Measurements from ENCODE around the gene ZP4.

ZP4 gene

GRCh38 chr1:237890822-237891221 is at the start of gene ZP4:
TSS of gene ZP4 (minus strand) at chr1:237890922. CDS start at chr1:237890635, 287 bp downstream.
- DNase-seq = no peak

- no peak for DNase-seq
These were observed 47.8 kb upstream of the ZP4 start for GRCh38 chr1:237938553-237938952.

GRCh38 chr1:237938068-237938467 is 47.3 kb upstream of the ZP4 start:
- no peak for DNase-seq

GRCh38 chr1:237932816-237933215 is 42.1 kb upstream of the ZP4 start:
- DNase-seq = no peak

- no peak for DNase-seq
These were observed 40.9 kb upstream of the ZP4 start for GRCh38 chr1:237931581-237931980.

- DNase-seq = no peak
These were observed 36.5 kb upstream of the ZP4 start for GRCh38 chr1:237927198-237927597.

GRCh38 chr1:237921306-237921705 is 30.6 kb upstream of the ZP4 start:
- DNase-seq = no peak

- DNase-seq = no peak
These were observed 22.6 kb upstream of the ZP4 start for GRCh38 chr1:237913345-237913744.

- no peak for DNase-seq
These were observed 21.2 kb upstream of the ZP4 start for GRCh38 chr1:237911911-237912310.

GRCh38 chr1:237910834-237911233 is 20.1 kb upstream of the ZP4 start:
- no peak for DNase-seq

GRCh38 chr1:237903961-237904360 is 13.2 kb upstream of the ZP4 start:
- no peak for DNase-seq

- DNase-seq = no peak
These were observed 12.4 kb upstream of the ZP4 start for GRCh38 chr1:237902960-237903743.

- DNase-seq = no peak
These were observed 10.7 kb upstream of the ZP4 start for GRCh38 chr1:237901299-237901934.

GRCh38 chr1:237895630-237896029 is 4.9 kb upstream of the ZP4 start:
- no peak for DNase-seq

- no peak for DNase-seq
These were observed 3.4 kb upstream of the ZP4 start for GRCh38 chr1:237894131-237894530.

- DNase-seq = no peak
These were observed 1.3 kb upstream of the ZP4 start for GRCh38 chr1:237891979-237892378.

- no peak for DNase-seq
These were observed 544 bp upstream of the ZP4 start for GRCh38 chr1:237891266-237891665.

- DNase-seq = no peak
These were observed 306 bp downstream of the ZP4 start for GRCh38 chr1:237890416-237890815.

- no peak for DNase-seq
These were observed 2.6 kb downstream of the ZP4 start for GRCh38 chr1:237888143-237888542.

GRCh38 chr1:237887542-237887941 is 3.2 kb downstream of the ZP4 start:
- no peak for DNase-seq

- DNase-seq = no peak
These were observed 6.5 kb downstream of the ZP4 start for GRCh38 chr1:237884237-237884636.

GRCh38 chr1:237879195-237879594 is 11.5 kb downstream of the ZP4 start:
- DNase-seq = no peak

GRCh38 chr1:237878406-237878805 is 12.3 kb downstream of the ZP4 start:
- no peak for DNase-seq

GRCh38 chr1:237877631-237878030 is 13.1 kb downstream of the ZP4 start:
- DNase-seq = no peak

GRCh38 chr1:237875291-237875690 is 15.4 kb downstream of the ZP4 start:
- no peak for DNase-seq

All from activated CD8-positive, alpha-beta memory T cell treated with anti-CD3 and anti-CD28 coated beads, Interleukin-2, amount 50 U/mL, for 48 hours (primary cell).